Measurements from ENCODE around the gene NHS.

Gene NHS

DNA sequence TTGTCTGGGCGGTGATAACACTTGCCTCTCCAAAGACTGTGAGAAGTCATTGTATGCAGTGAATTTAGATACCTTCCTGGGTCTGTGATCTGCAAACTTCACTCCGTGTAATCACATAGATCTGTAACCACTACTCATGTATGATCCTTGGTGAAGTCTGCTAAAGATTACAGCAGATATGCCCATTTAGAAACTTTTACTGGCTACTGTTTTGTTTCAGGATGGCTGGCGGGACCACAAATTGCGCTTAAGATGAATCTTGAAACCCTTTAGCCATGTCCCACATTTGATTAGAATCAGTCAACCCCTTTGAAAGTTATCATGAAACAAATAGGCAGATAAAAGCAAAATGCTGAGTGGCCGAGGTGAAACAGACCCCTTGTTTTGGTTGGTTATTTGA, 235.8 kb downstream of the NHS start:
- in situ Hi-C loops (cut with MboI; ENCODE audit: low sequenced_read_pairs), result no loop called here

DNA sequence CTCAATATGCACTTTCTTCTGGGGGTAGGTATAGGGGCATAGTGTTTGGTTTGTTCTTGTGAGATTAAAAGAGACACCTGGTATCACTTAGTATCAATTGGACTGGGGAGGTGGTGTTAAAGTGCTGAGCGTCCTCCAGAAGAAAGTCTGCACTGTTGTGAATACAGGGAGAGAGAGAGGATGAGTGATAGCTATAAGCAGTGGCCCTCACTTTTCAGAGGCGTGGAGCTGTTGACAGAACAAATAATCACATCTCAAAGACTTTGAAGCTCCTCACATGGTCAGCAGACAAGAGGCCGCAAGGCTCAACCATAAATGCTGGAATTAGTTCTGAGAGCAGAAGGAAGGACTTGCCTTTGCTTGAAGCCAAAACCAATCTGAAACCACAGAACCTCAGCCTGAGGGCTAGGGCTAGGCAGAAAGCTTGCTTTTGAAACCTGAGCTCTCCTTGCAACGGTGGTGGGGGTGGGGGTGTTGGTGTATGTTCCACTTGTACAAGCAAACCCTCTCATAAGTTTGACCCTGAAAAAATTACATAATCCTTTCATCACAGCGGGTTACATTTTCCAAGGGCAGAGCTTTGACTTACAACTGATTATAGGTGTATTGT, 239.1 kb downstream of the NHS start:
- in situ Hi-C loops (cut with MboI; ENCODE audit: low sequenced_read_pairs), result no loop called here

DNA sequence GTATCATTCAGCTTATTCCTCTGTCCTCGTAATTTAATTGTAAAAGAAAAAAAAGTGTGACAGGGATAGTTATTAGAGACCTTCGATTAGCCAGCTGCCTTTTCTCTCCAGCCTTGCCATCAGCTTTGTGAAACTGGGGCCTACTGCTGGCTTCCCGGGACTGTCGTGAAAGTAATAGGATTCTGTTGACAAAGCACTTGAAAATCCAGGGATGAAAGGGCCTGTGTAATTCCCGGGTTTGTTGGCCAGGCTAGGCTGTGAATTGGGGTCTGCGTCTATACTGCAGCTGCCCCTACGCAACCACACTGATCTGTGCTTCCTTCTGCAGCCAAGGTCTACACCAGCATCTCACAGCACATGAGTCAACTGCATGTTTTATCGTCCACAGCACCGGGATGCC, 241.9 kb downstream of the NHS start:
- in situ Hi-C loops (cut with MboI; ENCODE audit: low sequenced_read_pairs), result no loop called here

DNA sequence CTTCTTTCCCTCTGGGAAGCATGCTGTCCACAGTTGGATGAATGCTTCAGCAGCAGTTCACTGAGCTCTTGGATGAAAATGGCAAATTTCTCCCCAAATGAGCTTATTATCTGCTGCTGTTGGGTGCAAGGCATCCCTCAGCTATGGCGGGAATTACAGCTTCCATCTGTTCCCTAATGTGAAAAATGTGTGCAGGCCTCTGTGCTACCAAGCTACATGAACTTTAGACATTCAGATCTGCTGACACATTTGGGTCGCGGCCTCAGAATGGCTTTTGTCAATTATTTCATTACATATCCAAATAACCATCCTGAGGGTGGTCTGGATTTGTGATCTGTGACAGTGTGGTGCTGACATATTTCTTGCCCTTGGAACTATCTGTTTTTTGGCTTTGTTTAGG, 242.8 kb downstream of the NHS start:
- in situ Hi-C loops (cut with MboI; ENCODE audit: low sequenced_read_pairs), result no loop called here

DNA sequence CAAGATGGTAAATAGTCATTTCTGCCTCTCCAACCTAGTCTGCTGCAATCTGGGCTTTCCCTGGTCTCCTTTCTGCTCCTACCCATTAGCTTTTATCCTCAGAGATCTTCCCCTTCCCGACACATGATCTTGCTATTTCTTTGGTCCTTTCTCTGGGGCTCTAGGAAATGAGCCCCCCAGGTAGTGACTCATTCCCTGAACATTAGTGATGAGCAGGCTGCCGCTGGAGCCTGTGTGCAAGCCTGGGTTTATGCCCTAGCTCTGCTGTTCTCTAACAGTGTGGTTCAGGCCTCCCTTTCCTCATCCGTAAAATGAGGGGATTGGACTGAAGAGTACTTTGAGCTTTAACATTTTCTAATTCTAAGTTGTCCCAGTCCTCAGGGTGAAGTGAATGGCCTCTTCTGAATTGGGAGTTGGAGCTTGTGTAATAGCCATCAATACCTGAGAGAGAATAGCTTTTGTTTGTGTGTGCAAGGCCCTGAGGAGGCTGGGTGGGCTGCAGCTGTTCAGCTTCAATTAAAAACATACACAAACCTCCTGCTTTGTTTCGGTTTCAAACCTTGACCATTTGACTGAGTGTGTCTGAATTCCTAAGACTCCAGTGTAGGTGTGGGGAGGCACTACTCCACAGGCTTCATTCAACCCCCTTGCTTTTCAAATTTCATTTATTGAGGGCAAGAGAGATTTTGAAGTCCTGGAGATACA, 246.7 kb downstream of the NHS start:
- in situ Hi-C loops (cut with MboI; ENCODE audit: low sequenced_read_pairs), result no loop called here

DNA sequence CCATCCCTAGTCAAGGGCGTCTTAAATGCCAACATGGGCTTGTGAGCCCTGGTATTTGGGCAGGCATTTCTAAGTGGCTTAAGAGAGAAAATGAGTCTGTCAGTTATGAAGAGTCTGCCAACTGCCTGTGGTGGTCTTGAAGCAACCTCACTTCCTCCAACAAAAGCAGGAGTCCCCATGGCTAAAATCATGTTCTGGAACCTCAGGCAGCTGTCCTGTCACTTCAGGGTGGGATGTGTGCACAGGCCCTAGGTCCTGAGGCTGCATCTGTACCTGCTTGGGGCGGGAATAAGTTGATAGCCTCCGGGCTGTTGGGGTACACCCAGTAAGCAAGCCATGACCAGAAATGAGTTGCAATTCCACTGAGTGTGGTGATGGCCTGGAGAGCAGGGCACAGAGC, 247.3 kb downstream of the NHS start:
- in situ Hi-C loops (cut with MboI; ENCODE audit: low sequenced_read_pairs), result no loop called here

DNA sequence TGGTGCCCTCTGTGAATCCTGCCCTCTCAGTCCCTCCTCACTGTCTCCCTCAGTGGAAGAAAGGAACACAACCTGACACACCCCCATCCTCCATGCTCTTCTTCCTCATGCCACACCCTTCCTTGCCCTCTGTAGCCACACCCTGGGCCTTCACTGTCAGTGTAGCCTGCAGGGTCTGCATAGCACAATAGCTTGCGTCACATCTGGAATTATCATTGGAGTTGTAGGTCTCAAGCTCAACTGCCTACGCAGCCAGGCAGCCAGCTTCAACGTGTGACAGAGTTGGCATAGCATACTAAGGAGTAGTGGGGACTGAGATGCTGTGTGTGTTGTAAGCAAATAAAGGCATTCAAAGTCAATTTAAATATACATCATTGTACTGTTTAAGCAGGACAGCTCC, 248.8 kb downstream of the NHS start:
- in situ Hi-C loops (cut with MboI; ENCODE audit: low sequenced_read_pairs), result no loop called here

DNA sequence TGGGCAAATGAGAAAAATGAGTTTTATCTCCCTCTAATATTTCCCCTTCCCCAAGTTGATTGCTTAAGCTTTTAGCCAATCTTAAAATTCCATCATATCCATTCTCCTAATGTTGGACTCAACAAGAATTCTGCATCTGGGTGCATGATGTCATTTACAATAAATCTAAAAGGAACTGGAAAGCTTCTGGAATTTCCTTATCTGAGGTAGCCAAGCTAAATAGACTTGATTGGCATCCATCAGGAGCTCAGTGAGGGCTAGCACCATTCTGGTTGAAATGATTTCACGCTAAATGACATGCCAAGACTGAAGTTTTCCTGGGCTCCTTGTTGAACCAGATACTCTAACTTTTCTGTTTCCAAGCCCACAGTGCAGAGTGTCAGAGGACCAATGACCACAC, 252.0 kb downstream of the NHS start:
- in situ Hi-C loops (cut with MboI; ENCODE audit: low sequenced_read_pairs), result no loop called here

DNA sequence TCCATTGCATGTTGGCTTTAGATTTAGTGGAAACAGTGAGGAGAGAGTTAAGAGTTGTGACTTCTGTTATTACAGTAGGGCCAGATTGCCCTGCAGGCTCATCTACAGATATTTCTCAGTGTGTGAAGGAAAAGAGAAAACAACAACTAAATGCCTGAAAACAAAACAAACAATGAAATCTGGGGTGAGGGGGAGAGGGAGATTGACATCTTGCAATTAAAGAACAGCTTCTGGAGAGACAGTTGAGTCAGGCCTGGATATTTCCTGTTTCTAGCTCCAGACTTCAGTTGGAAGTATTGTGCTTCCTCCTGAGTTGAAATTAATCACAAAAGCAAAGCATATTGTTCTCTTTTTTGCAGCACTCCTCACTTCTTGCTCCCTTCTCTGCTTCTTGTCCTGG, 254.0 kb downstream of the NHS start:
- in situ Hi-C loops (cut with MboI; ENCODE audit: low sequenced_read_pairs), result no loop called here

DNA sequence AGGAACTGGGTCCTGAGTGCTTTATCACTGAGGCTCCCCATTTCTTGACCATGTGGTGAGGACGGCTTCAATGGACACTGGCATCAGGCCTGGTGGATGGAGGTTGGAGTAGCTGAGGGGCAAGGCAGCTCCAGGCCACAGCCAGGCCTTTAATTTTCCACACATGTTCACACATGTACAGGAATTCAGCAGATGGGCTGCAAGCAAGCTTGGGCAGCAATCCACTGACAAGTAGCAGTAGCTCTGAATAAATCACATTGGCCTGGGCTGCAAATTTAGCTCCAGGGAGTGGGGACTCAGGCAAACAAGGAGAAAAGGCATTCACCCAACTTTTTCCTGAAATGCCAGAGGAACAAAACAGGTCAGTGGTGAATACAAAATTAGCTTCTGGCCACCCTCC, 254.5 kb downstream of the NHS start:
- in situ Hi-C loops (cut with MboI; ENCODE audit: low sequenced_read_pairs), result no loop called here

DNA sequence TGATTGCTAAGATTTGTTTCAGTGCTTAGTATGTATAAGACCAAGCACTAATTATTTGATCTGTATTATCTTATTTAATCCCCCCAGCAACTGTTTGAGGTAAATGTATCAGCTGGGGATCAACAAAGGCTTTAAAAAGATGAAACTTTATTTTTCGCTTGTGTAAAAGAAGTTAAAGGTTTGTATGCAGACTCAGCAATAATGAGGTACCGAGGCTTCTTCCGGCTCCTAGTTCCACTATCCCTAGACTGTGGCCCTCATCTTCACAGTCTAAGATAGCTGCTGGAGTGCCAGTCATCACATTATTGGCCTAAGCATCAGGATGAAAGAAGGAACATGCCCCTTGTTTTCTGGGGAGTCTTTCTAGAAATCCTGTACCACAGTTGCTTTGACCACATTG, 256.6 kb downstream of the NHS start:
- in situ Hi-C loops (cut with MboI; ENCODE audit: low sequenced_read_pairs), result no loop called here

DNA sequence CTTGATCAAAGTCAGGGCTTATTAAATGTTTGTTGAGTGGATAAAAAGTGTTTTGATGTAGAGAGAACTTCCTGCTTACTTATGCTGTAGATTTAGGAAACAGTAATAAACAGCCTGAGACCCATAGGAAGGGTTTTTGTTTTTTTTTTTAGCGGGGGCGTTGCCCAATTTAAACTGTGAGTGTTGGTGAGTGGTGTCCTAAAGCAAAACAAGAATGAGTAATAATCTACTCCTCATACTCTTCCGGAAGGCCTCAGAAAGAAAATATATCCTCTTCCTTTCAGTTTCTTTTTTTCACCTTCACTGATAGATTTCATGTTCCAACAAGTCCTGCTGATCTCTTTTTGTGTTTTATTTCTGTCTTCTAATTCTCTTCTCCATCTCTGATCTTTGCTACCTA, 257.9 kb downstream of the NHS start:
- in situ Hi-C loops (cut with MboI; ENCODE audit: low sequenced_read_pairs), result no loop called here

DNA sequence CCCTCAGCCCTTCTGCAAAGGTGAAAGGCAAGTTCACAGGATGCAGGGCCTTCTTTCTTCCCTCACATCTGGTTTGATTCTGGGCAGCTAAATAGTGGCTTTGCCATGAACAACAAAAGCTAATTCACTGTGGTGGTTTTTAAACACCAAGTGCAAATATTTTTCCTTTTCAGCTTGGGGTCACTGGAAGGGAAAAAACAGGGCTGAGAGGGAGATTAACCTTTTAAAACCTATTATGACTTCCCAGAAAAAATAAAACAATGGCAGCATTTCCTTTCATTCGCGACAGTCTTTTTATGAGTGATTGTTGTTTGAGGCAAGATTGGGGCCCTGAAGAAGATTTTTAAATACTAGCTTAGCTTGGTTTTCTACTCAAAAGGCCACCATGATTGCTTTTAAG, 258.5 kb downstream of the NHS start:
- in situ Hi-C loops (cut with MboI; ENCODE audit: low sequenced_read_pairs), result no loop called here

DNA sequence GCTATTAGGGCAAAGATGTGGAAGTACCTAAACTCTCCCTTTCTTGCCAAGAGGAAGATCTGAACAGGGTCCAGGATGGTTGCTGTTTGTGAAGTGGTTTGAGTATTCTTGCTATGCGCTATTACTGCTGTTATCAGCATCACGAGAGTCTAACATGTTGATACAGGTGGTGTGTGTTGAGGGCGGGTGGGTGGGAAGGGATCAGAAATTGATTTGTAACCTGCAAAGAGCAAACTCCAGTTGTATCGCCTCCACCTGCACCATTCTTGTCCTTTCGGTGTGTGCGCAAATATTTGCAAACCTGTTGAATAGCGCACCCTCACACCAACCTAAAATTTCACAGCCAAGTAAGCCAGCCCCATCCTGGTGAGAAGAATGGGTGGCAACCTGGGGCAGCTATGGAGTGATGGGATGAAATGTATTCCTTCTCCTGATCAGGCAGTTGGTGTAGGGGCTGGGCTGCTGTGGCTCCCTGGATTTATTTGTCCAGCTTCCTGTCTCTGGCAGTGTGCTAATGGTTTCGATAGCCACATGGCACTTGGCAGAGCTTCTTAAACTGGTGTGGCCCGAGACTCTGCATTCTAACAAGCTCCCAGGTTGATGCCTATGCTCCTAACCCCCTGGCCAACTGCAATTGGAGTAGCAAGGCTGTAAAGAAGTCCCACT, 259.7 kb downstream of the NHS start:
- in situ Hi-C loops (cut with MboI; ENCODE audit: low sequenced_read_pairs), result no loop called here

DNA sequence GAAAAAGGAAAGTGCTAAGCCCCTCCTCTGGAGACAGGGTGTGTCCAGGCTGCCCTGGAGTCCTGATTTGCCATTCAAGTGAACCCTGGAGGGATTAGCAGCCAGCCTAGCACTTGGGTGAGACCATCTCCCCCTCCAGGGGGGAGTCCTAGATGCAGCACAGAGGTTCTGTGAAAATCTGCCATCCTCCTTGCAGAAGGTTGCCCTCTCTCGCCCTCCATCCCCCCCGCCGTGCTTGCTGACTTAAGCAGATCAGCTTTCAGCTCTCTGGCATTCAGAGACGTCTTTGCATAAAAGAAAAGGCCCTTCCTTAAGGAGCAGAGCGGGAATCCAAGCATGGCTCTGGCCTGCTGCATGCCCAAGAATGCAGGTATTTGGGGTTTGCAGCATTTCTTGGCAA, 260.2 kb downstream of the NHS start:
- in situ Hi-C loops (cut with MboI; ENCODE audit: low sequenced_read_pairs), result no loop called here

DNA sequence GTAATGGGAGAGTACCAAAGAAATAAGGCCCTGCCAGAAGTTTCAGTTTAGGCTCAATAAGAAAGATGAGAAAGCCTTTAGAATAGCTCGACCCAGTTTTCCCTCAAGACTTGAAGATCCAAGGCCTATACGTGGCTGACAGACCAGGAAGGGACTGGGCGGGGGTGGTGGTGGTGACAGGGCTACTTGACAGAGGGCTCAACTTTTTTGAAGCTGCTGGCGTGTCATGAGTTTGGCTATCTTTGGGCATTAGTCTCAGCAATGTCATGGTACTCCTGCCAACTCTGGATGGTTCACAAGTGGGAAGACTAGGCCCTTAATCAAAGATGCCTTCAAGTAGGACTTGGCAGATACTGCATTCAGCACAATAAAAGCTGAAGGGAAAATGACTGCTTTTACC, 262.2 kb downstream of the NHS start:
- in situ Hi-C loops (cut with MboI; ENCODE audit: low sequenced_read_pairs), result no loop called here

DNA sequence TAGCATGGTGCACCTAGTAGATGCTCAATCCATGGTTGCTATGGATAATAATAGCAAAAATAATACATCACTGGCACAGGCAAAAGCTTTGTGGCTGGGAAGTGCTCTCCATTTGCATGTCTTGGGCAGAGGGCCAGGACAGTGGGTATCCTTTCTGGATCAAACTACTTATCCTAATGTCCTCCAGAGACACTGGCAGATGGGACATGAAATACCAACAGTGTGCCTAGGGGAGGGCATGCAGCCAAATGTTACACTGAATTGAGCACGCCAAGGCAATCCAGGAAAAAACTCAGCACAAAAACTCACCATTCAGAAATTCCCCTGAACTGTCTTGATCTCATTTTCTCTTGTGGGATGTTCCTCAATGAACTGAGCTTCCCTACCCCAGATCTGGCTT, 263.7 kb downstream of the NHS start:
- in situ Hi-C loops (cut with MboI; ENCODE audit: low sequenced_read_pairs), result no loop called here

DNA sequence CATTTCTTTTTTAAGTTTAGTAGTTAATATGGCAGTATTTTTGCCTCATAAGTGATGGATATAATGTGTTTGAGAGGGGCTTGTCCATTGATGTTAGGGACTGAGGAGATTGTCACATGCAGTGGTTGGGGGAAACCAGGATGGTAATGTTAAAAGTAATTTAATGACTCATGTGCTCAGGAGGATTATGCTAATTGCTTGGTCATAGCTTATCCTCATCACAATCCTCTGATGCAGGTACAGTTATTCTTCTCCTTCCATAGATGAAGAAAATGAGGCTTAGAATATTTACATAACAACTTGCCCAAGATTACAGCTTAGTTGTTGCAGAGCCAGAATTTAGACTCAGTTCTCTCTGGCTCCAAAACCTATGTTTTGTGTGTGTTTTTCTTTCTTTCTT, 267.9 kb downstream of the NHS start:
- in situ Hi-C loops (cut with MboI; ENCODE audit: low sequenced_read_pairs), result no loop called here

DNA sequence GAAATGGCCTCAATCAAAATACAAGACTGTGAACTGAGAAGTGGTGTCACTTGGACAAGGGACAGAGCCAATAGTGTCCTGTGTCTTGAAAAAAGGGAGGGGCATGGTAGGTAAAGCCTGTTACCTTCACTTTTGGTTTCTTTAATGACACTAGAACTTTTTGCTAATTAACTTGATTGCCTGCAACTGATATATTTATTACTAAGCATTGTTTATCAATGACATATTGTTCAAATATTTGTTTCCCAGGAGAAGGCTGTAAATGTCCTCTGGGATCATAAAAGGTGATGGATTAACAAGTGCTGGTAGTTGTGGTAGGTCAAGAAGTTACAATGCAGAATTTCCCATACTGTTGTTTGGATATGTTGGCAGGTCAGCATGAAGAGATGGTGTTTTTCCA, 268.5 kb downstream of the NHS start:
- in situ Hi-C loops (cut with MboI; ENCODE audit: low sequenced_read_pairs), result no loop called here

DNA sequence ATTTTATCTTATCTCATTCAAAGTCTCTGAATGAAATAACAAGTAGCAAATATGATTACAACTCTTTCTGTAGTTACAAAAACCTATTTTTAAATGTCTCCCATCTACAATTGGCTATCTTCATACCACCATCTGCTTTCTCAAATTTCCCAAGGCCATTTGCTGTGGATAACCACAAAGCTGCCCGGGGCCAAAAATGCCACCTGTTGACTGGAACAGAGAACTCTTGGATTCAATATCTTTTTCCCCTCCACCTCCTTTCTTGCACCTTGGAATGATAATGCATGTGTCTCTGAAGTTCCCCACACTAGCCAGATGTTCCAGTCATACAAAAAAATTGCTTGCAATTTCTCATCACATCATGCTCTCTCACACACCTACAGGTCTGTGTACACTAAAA, 269.0 kb downstream of the NHS start:
- in situ Hi-C loops (cut with MboI; ENCODE audit: low sequenced_read_pairs), result no loop called here

DNA sequence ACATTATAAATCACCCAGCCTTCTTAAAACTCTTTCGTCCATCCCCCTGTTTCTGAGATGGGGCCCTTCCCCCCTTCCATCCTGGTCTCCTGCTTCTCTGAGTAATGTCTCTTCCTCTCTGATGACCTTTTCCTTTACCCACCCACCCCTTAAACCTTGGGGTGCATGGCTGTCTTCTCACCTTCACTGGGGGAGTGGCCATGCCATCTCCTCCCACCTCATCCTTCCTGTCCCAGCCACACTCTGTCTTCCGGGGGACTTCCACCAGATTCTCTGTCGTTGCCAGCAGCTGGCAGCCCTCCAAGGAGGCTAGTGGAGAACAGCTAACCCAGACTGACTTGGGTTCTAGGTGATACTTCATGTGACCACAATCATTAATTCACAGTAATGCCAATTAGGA, 279.1 kb downstream of the NHS start:
- in situ Hi-C loops (cut with MboI; ENCODE audit: low sequenced_read_pairs), result no loop called here

DNA sequence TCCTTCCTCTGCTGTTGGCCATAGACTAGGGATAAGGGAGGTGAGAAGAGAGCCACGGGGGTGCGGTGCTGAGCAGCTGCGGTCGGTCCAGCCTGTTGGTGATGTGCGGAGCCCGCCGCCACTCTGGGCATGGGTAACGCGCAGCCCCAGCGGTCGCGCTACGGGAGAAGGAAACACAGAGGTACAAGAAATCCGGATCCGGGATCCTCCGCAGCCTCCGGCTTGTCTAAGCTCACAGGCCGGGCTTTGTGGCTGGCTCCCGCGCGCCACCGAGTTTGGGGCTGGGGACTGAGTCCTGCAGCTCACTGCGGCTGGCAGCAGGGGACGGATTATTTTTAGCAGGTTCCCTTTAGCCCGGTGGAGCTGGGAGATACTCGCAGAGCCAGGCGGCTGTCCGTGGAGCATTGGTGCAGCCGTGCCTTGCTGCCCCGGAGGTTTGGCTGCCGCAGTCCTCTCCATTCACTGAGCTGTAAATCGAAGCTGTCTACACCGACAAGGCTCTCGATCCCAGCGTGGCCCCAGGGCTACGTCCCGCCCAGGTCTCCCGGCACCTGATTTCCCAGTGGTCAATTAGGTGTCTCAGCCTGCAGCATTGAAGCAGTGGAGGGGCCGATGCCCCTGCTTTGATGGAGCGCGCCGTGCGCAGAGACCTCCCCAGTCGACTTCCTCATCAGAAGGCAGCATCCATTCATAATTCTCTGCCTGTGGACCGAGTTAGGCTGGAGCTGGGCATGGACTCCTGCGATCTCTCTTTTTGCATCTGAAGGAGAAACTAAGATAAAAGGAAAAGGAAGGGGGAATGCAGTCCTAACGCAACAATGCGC, 280.4 kb downstream of the NHS start:
- in situ Hi-C loops (cut with MboI; ENCODE audit: low sequenced_read_pairs), result no loop called here
